IPS-11a (cell line): ENCODE measurements around the gene CALM3.

Experiments
- H3K4me3 ChIP-seq: one replicate; pipeline ENCODE4 v1.5.1; 2013; ENCODE audit warnings: low read depth, low read length, control low read depth

CALM3 gene

DNA sequence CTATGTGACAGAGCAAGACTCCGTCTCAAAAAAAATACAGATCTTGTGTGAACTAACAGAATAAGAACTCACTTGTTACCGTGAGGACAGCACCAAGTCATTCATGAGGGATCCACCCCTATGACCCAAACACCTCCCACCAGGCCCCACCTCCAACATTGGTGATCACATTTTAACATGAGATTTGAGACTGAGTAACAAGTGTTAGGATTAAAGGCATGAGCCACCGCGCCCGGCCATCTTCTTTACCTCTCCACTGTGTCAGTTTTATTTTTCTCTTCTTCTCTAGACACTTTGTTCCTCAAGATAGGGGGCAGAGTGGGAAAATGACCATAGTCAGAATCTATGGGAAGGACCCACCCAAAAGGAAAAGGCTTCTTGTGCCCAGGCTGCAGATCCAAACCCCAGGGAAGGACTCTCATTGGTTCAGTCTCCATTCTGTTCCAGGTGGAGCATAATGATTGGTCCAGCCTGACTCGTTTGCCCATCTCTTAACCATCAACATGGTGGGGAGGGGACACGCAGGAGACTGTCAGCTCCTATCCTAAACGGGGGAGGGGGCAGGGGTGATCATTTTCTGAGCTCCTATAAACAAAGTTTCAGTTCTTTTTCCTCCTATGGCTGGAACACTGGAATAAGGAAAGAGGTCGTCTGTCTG is 1.3 kb upstream of the CALM3 start:
- peak overlapping the region; percentile 63 for H3K4me3 ChIP-seq

- H3K4me3 ChIP-seq, result peak overlapping the region; percentile 86
Measured at GRCh38 chr19:46600384-46601317, 479 bp upstream of the CALM3 start.

DNA sequence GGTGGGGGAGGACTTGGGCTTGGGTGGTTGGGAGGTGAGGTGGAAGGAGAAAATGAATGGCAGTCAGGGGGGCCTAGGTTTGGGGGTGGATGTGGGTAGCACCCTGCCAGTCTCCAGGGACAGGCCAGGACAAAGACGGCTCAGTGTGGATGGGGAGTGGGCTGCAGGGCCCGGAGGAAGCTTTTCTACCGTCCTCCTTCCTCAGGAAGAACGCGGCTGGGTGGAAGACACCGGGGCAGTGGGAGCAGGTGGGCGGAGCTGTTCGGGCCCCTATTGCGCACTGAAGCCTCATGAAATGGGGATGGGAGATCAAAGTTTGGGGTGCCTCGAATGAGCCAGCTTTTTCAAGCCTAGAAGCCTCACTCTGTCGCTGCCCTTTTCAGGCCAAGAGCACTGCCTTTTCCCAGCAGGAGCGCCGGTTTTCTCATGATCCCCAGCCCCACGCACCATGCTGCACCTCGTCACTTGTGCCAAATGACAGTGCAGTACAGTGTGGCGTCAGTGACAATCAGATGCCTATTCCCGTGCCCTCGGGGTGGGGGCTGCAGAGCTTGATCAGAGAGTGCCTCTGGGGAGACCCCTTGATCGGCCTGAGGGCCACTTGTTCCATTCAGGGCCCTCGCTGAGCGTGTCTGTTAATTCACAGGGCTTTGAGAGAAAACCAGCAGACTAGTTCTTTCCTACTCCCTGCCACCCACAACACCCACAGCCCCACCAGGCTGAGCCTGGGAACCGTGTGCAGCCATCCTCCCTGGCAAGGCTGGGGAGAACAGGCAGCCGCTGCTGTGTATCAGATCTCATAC is 1.5 kb downstream of the CALM3 start:
- peak overlapping the region; percentile 86 for H3K4me3 ChIP-seq

DNA sequence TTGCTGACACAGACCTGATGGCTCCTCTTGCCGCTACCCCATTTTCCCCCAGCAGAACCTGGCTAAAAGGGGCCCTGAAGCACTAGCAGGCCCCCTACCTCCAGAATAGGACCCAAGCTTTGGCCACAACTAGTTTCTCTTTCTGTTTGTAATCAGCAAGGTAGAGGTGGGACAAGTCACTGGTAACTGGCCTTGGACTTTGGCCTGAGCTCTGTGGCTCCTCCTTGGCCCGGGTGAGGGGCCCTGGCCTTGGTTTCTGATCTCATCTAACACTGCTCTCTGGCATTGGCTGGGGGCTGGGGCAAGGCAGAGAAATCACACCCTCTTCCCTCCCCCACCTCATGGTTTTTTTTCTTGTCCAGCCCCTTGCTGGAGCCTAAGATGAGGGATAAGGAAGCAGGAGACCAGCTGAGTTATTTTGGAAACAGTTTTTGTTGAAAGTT is 2.1 kb downstream of the CALM3 start:
- H3K4me3 ChIP-seq, result no peak overlapping the region

DNA sequence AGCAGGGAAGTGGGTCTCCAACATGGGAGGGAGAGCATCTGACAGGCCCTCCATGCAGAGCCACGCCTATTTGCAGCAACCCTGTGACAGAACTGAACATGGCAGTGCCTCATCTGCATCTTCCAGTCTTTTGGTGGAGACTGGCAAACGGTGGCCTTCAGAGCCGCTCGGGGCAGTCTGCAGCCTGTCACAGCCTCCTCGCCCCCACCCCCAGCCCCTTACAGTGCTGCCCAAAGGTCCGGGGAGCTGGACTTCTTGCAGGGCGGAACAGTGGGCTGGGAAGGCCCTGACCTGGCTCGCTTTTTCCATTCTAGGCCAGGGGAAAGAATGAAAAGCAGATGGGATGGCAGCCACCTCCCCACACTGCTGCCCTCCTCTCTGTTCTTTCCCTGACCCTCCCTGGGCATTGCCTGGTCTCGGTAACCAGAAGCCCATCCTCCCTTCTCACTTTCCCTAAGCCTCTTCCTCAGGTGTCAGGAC is 2.7 kb downstream of the CALM3 start:
- H3K4me3 ChIP-seq, result no peak overlapping the region

DNA sequence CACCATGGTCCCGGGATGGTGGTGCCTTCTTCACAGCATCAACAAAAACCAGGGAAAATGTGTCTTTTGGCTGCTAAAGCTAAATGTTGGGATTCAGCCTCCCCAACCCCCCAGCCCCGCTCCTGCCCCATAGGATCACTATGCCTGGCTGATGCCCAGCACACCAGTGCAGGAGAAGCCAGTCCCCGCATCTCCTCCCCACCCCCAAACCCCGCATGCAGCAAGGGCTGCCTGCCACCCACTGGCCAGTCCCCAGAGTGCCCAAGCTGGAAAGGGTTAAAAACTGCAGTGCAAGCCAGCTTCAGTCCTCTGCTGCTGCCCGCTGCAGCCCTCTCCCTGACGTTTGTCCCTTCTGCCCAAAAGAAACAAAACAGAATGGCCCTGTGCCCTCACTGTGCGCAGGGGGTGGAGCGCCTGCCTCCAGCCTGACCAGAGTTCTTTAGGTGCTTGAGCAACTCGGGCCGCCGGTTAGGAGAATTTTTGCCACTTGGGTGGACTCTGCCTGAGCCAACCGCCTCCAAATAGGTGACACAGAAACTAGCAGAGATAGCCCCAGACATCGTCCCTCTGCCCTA is 3.7 kb downstream of the CALM3 start:
- H3K4me3 ChIP-seq, result no peak overlapping the region

DNA sequence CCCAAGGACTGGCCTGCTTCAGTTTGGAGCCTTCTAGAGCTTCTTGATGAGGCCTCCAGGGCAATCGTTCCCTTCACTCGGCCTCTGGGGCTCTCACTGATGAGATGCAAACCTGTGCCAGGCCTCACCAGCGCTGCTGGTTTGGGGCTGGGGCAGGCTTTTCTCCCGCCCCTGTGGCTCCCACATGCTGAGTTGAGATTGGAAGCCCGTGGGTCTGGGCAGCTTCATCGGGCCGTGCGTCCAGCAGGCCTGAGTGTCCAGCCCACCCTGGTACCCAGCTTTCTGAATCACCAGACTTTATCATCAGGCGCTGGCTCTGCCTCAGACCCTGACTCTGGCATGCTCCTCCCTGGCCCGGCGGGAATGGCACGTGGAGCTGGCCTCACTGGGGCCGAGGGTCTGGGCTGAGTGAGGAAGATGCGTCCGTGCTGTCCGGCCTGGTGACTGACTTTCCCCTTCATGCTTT is 4.3 kb downstream of the CALM3 start:
- no peak overlapping the region for H3K4me3 ChIP-seq

- no peak overlapping the region for H3K4me3 ChIP-seq
Measured at GRCh38 chr19:46606019-46606418, 4.9 kb downstream of the CALM3 start.

DNA sequence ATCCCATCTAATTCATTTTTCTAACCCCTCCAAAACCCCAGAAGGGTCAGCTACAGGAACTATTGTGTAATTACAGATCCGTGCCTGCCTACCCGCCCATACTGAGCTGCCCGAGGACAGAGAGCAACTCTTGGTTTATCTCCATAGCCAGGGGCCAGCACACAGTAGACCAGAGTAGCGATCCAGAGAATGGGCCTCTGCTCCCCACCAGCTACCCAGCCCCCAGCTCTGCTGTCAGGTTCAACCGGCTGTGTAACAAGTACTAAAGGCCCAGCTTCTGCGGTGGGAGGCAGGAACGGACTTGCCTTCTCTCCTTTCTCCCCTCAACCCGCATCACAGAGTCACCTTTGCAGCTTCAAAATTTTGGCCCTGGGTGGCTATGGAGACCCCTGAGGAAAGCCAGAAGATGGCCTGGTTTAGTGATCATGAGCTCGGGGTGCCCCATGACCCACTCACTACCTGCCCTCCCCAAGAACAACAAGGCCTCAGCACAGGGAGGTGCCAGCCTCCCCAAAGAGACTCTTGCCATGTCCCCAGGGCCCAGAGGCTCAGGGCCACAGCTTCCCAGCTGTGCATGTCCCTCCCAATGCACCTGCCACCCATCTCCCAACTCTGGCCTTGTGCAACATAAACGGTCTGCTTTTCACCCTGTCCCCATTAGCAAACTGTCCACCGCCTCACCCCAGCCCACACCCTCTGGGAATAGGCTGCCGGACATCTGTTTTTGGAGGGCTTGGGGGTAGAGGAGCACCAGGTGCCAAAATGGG is 5.7 kb downstream of the CALM3 start:
- no peak overlapping the region for H3K4me3 ChIP-seq

GRCh38 chr19:46607448-46607841 is 6.3 kb downstream of the CALM3 start:
- H3K4me3 ChIP-seq, result no peak overlapping the region

- H3K4me3 ChIP-seq, result no peak overlapping the region
Measured at GRCh38 chr19:46608178-46608577, 7.0 kb downstream of the CALM3 start.

GRCh38 chr19:46608581-46609345 is 7.6 kb downstream of the CALM3 start:
- no peak overlapping the region for H3K4me3 ChIP-seq

GRCh38 chr19:46609511-46610412 is 8.6 kb downstream of the CALM3 start:
- H3K4me3 ChIP-seq, result no peak overlapping the region

GRCh38 chr19:46610413-46610775 is 9.3 kb downstream of the CALM3 start:
- no peak overlapping the region for H3K4me3 ChIP-seq

DNA sequence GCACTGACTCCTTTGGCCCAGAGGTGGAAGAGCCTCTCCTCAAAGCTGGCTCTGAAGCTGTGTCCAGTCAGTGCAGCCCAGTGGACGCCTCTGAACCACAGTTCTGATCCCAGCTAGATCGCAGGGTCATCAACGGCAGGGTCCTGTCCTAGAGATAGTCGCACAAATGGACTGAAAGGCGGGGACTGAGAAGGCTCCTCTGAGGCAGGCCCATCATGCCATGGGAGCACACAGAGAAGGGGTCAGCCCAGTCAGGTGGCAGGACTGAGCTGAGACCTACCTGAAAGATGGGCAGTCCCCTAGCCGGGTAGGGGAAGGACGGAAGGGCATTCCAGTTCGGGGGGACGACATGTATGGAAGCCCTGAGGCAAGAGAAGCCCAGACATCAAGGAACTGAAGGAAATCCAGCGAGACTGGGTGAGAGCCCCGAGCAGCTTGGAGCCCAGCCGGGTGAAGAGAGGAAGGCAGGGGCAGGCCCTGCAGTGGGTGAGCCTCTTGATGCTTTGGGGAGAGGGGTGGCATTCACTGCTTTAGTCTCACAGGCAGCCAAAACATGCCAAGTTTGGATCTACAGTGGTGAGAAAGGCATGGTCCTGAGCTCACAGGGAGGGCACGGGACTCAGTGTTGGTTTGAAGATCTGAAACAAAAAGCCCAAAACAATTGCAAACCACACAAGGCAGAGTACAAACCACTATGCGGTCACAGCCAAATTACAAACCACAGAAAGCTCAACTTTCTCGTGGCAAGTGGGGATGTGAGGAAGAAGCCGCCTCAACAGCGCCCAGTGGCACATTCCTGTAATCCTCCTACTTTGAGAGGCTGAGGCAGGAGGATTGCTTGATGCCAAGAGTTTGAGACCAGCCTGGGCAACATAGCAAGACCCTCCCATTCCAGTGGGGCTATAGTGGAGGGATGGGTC is 10.0 kb downstream of the CALM3 start:
- no peak overlapping the region for H3K4me3 ChIP-seq

- H3K4me3 ChIP-seq, result no peak overlapping the region
Measured at GRCh38 chr19:46611776-46612175, 10.6 kb downstream of the CALM3 start.

DNA sequence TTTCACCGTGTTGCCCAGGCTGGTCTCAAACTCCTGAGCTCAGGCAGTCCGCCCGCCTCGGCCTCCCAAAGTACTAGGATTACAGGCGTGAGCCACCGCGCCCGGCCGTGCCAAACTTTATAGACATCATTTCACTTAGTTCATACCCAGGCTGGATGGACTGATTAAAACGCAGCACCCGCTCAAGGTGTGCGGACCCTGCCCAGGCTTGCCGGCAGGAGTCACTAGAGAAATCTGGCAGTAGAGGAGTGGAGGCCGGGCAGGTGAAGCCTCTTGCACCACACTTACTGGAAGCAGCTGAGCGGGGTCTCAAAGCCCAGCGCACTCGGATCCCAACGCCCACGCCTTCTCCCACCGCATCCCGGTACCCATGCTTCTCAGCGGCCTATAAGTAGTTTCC is 12.4 kb downstream of the CALM3 start:
- H3K4me3 ChIP-seq, result no peak overlapping the region
